Activated naive CD8-positive, alpha-beta T cell treated with anti-CD3 and anti-CD28 coated beads, Interleukin-2, amount 50 U/mL, for 24 hours (primary cell): Measurements from ENCODE around the gene BPIFA3.
A peak's percentile ranks its signal among the peaks of the same experiment; 100 is the strongest.

ENCODE experiments used
- ATAC-seq: fragments of 150-1000 bp; cut with Tn5 transposase; one replicate; pipeline ENCODE4 v1.10.0; 2021
- DNase-seq: peaks from one replicate; pipeline ENCODE4 v3.0.0; 2021
- H3K27ac Mint-ChIP-seq: one replicate; pipeline ENCODE4 v1.8.0; 2021; ENCODE audit warnings: mild to moderate bottlenecking, mixed read lengths
- H3K27me3 Mint-ChIP-seq: one replicate; pipeline ENCODE4 v1.8.0; 2021; ENCODE audit warnings: mixed read lengths
- H3K36me3 Mint-ChIP-seq: one replicate; pipeline ENCODE4 v1.8.0; 2021; ENCODE audit warnings: low read depth, mixed read lengths
- H3K4me1 Mint-ChIP-seq: one replicate; pipeline ENCODE4 v1.8.0; 2021; ENCODE audit warnings: mixed read lengths
- H3K4me3 Mint-ChIP-seq: one replicate; pipeline ENCODE4 v1.8.0; 2021; ENCODE audit warnings: mild to moderate bottlenecking, moderate library complexity, mixed read lengths
- H3K9me3 Mint-ChIP-seq: one replicate; pipeline ENCODE4 v1.8.0; 2021; ENCODE audit warnings: mixed read lengths

Gene BPIFA3

GRCh38 chr20:33191955-33192354 lies 25.2 kb upstream of the BPIFA3 start:
- no peaks in the 10 kb centered on the region for H3K36me3 Mint-ChIP-seq
- no peak overlapping the region for H3K4me3 Mint-ChIP-seq
- DNase-seq (no peak), ATAC-seq (no peak)
- H3K4me1 Mint-ChIP-seq: no peaks in the 10 kb centered on the region
- no peaks in the 10 kb centered on the region for H3K9me3 Mint-ChIP-seq
- H3K27me3 Mint-ChIP-seq: peaks cover 3% of the 10 kb centered on the region
- no peak overlapping the region for H3K27ac Mint-ChIP-seq

GRCh38 chr20:33192912-33193501 lies 24.1 kb upstream of the BPIFA3 start:
- no peak overlapping the region for H3K27ac Mint-ChIP-seq
- DNase-seq: no peak
- no peaks in the 10 kb centered on the region for H3K9me3 Mint-ChIP-seq
- H3K36me3 Mint-ChIP-seq: no peaks in the 10 kb centered on the region
- H3K4me1 Mint-ChIP-seq: no peaks in the 10 kb centered on the region
- ATAC-seq: no peak
- H3K4me3 Mint-ChIP-seq: no peak overlapping the region
- peaks cover 3% of the 10 kb centered on the region for H3K27me3 Mint-ChIP-seq

- H3K36me3 Mint-ChIP-seq: no peaks in the 10 kb centered on the region
- ATAC-seq (no peak), DNase-seq (no peak)
- no peak overlapping the region for H3K4me3 Mint-ChIP-seq
- H3K27me3 Mint-ChIP-seq: peaks cover 15% of the 10 kb centered on the region
- H3K27ac Mint-ChIP-seq: no peak overlapping the region
- H3K4me1 Mint-ChIP-seq: no peaks in the 10 kb centered on the region
- H3K9me3 Mint-ChIP-seq: no peaks in the 10 kb centered on the region
Measured at GRCh38 chr20:33199026-33199425, 18.1 kb upstream of the BPIFA3 start.

GRCh38 chr20:33202451-33202850 lies 14.7 kb upstream of the BPIFA3 start:
- no peaks in the 10 kb centered on the region for H3K9me3 Mint-ChIP-seq

GRCh38 chr20:33203444-33203843 lies 13.7 kb upstream of the BPIFA3 start:
- DNase-seq (no peak), ATAC-seq (no peak)
- Mint-ChIP-seq H3K36me3 (no peaks in the 10 kb centered on the region), H3K27me3 (peaks cover 17% of the 10 kb centered on the region), H3K9me3 (no peaks in the 10 kb centered on the region), H3K4me1 (no peaks in the 10 kb centered on the region), H3K4me3 (no peak overlapping the region), H3K27ac (no peak overlapping the region)

More at GRCh38 chr20:33202451-33202850, 14.7 kb upstream of the BPIFA3 start:
- DNase-seq (no peak), ATAC-seq (no peak)
- no peaks in the 10 kb centered on the region for H3K36me3 Mint-ChIP-seq
- no peak overlapping the region for H3K4me3 Mint-ChIP-seq
- no peak overlapping the region for H3K27ac Mint-ChIP-seq
- H3K27me3 Mint-ChIP-seq: peaks cover 14% of the 10 kb centered on the region
- H3K4me1 Mint-ChIP-seq: no peaks in the 10 kb centered on the region

- Mint-ChIP-seq H3K9me3 (no peaks in the 10 kb centered on the region), H3K27me3 (peaks cover 35% of the 10 kb centered on the region), H3K27ac (no peak overlapping the region), H3K36me3 (no peaks in the 10 kb centered on the region), H3K4me1 (no peaks in the 10 kb centered on the region), H3K4me3 (no peak overlapping the region)
- peak; percentile 49 for DNase-seq
- ATAC-seq: no peak
Measured at GRCh38 chr20:33209789-33210188, 7.4 kb upstream of the BPIFA3 start.

GRCh38 chr20:33210371-33210770 lies 6.8 kb upstream of the BPIFA3 start:
- H3K36me3 Mint-ChIP-seq: no peaks in the 10 kb centered on the region
- no peaks in the 10 kb centered on the region for H3K4me1 Mint-ChIP-seq
- DNase-seq: no peak
- H3K27ac Mint-ChIP-seq: no peak overlapping the region
- ATAC-seq: no peak
- H3K27me3 Mint-ChIP-seq: peaks cover 40% of the 10 kb centered on the region
- no peak overlapping the region for H3K4me3 Mint-ChIP-seq
- no peaks in the 10 kb centered on the region for H3K9me3 Mint-ChIP-seq

- Mint-ChIP-seq H3K9me3 (no peaks in the 10 kb centered on the region), H3K36me3 (no peaks in the 10 kb centered on the region), H3K27ac (no peak overlapping the region), H3K4me1 (no peaks in the 10 kb centered on the region), H3K27me3 (peaks cover 45% of the 10 kb centered on the region), H3K4me3 (no peak overlapping the region)
- DNase-seq (peak; percentile 17), ATAC-seq (no peak)
Measured at GRCh38 chr20:33211817-33212424, 5.2 kb upstream of the BPIFA3 start.

- H3K27ac Mint-ChIP-seq: no peak overlapping the region
- ATAC-seq: no peak
- H3K4me1 Mint-ChIP-seq: no peaks in the 10 kb centered on the region
- no peak overlapping the region for H3K4me3 Mint-ChIP-seq
- peaks cover 19% of the 10 kb centered on the region for H3K27me3 Mint-ChIP-seq
- no peaks in the 10 kb centered on the region for H3K9me3 Mint-ChIP-seq
- DNase-seq: no peak
- no peaks in the 10 kb centered on the region for H3K36me3 Mint-ChIP-seq
Measured at GRCh38 chr20:33224399-33224798, 7.2 kb downstream of the BPIFA3 start.

- H3K9me3 Mint-ChIP-seq: no peaks in the 10 kb centered on the region
- no peak overlapping the region for H3K4me3 Mint-ChIP-seq
- no peaks in the 10 kb centered on the region for H3K36me3 Mint-ChIP-seq
- H3K27ac Mint-ChIP-seq: peak overlapping the region; percentile 45
- H3K27me3 Mint-ChIP-seq: peaks cover 14% of the 10 kb centered on the region
- peak; percentile 71 for ATAC-seq
- peaks cover 4% of the 10 kb centered on the region for H3K4me1 Mint-ChIP-seq
- peak; percentile 8 for DNase-seq
Measured at GRCh38 chr20:33229843-33230242, 12.7 kb downstream of the BPIFA3 start.

- H3K4me1 Mint-ChIP-seq: peaks cover 4% of the 10 kb centered on the region
Measured at GRCh38 chr20:33231237-33231636, 14.1 kb downstream of the BPIFA3 start.

GRCh38 chr20:33232486-33233072 lies 15.4 kb downstream of the BPIFA3 start:
- Mint-ChIP-seq H3K4me3 (no peak overlapping the region), H3K9me3 (no peaks in the 10 kb centered on the region), H3K4me1 (peaks cover 4% of the 10 kb centered on the region), H3K27ac (no peak overlapping the region), H3K36me3 (no peaks in the 10 kb centered on the region), H3K27me3 (peaks cover 9% of the 10 kb centered on the region)
- ATAC-seq (no peak), DNase-seq (no peak)

More at GRCh38 chr20:33231237-33231636, 14.1 kb downstream of the BPIFA3 start:
- peaks cover 12% of the 10 kb centered on the region for H3K27me3 Mint-ChIP-seq
- no peak overlapping the region for H3K4me3 Mint-ChIP-seq
- H3K27ac Mint-ChIP-seq: no peak overlapping the region
- no peak for DNase-seq
- no peak for ATAC-seq
- no peaks in the 10 kb centered on the region for H3K36me3 Mint-ChIP-seq
- no peaks in the 10 kb centered on the region for H3K9me3 Mint-ChIP-seq

- ATAC-seq: no peak
- Mint-ChIP-seq H3K27me3 (peaks cover 9% of the 10 kb centered on the region), H3K4me3 (no peak overlapping the region), H3K36me3 (no peaks in the 10 kb centered on the region), H3K9me3 (no peaks in the 10 kb centered on the region), H3K4me1 (peaks cover 4% of the 10 kb centered on the region), H3K27ac (no peak overlapping the region)
- no peak for DNase-seq
Measured at GRCh38 chr20:33233129-33233774, 16.1 kb downstream of the BPIFA3 start.

GRCh38 chr20:33234050-33234449 lies 16.9 kb downstream of the BPIFA3 start:
- DNase-seq (no peak), ATAC-seq (no peak)
- no peaks in the 10 kb centered on the region for H3K9me3 Mint-ChIP-seq
- no peaks in the 10 kb centered on the region for H3K36me3 Mint-ChIP-seq
- H3K4me1 Mint-ChIP-seq: peaks cover 4% of the 10 kb centered on the region
- H3K27me3 Mint-ChIP-seq: peaks cover 9% of the 10 kb centered on the region
- H3K27ac Mint-ChIP-seq: no peak overlapping the region
- H3K4me3 Mint-ChIP-seq: no peak overlapping the region

- Mint-ChIP-seq H3K36me3 (no peaks in the 10 kb centered on the region), H3K4me1 (no peaks in the 10 kb centered on the region), H3K27me3 (peaks cover 11% of the 10 kb centered on the region), H3K9me3 (no peaks in the 10 kb centered on the region), H3K27ac (no peak within 1 kb of the TSS), H3K4me3 (no peak within 1 kb of the TSS)
- DNase-seq (no peak), ATAC-seq (no peak)
Measured at GRCh38 chr20:33235696-33236095, 18.5 kb downstream of the BPIFA3 start, which contains the start of gene BPIFA1. Gene BPIFA1 (plus strand): TSS chr20:33235996. CDS start chr20:33237712, 1,716 bp downstream.
